ENCODE data around the gene OCLN.
A peak's percentile ranks its signal among the peaks of the same experiment; 100 is the strongest.
"Not testable (repeated sequence)": the region's sequence is repeated elsewhere in the genome, so short reads cannot be mapped to it uniquely, and the experiment has no call there.

Gene OCLN

DNA sequence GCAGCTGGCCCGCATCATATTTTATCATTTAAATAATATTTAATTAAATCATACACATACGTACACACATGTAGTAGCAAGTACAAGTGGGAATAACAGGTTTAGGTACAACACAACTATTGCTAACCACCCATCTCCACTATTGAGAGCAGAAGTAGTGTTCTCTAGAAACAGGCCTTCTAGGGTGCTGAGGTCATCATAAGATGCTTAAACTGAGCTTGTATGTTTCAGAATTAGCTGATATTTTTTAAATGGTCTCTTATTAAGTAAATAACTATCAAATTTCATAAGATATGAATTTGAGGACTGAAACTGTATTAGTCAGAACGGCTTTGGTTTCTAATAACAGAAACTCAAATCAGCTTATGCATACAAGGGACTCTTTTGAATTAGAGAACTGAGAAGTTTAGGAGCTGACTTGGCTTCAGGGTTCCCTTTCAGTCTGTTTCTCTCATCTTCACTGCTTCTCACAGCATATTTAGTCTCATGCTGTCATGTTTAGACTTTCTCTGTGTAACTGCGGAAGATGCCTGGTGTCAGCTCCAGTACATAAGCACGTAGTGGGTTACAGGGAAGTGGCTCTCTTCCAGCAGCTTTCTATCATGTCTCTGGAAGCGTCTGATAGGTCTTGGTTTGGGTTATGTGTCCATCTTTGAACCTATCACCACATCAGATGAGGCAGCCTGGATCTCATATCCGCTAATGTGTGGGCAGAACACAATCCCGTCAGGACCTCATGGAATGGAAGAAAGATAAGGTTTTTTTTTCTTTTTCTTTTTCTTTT lies 25.0 kb upstream of the OCLN start:
- Histone ChIP-seq H3K9me3 (ENCODE audit: insufficient read depth, low read depth, low read length) (no peaks in the 10 kb centered on the region), H3K36me3 (ENCODE audit: insufficient read depth, low read length) (no peaks in the 10 kb centered on the region), H3K27ac (ENCODE audit: low read depth, low read length) (no peak overlapping the region), H3K4me1 (ENCODE audit: insufficient read depth, low read length) (no peaks in the 10 kb centered on the region), H3K9ac (ENCODE audit: low read depth, low read length) (no peak overlapping the region), H3K27me3 (ENCODE audit: insufficient read depth, low read length) (no peaks in the 10 kb centered on the region), H3K4me3 (ENCODE audit: low read length) (no peak overlapping the region)
- WGBS, result 93% methylated on average over 3 of the region's 8 CpGs

DNA sequence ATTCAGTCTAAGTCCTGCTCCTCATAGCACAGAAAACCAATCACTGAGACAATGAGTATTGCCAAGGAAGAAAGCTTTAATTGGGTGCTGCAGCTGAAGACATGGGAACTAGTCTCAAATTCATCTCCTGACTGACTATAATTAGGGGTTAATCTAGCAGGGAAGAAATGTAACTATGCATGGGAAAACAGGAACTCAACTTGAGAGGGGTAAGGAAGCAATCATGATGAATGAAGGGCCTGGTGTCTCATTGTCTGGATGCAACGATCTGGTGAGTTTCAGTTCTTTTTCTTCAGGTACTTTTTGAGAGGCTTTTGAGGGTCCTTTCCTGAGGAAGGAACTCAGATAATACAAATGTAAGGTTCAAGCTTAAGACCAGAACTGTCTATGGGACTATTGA lies 24.0 kb upstream of the OCLN start:
- H3K27me3 ChIP-seq (ENCODE audit: insufficient read depth, low read length), result no peaks in the 10 kb centered on the region
- no peak overlapping the region for H3K9ac ChIP-seq (ENCODE audit: low read depth, low read length)
- no peaks in the 10 kb centered on the region for H3K4me1 ChIP-seq (ENCODE audit: insufficient read depth, low read length)
- no peak overlapping the region for H3K4me3 ChIP-seq (ENCODE audit: low read length)
- no peaks in the 10 kb centered on the region for H3K9me3 ChIP-seq (ENCODE audit: insufficient read depth, low read depth, low read length)
- no peak overlapping the region for H3K27ac ChIP-seq (ENCODE audit: low read depth, low read length)
- 95% methylated on average over 1 of the region's 1 CpG for WGBS
- no peaks in the 10 kb centered on the region for H3K36me3 ChIP-seq (ENCODE audit: insufficient read depth, low read length)

DNA sequence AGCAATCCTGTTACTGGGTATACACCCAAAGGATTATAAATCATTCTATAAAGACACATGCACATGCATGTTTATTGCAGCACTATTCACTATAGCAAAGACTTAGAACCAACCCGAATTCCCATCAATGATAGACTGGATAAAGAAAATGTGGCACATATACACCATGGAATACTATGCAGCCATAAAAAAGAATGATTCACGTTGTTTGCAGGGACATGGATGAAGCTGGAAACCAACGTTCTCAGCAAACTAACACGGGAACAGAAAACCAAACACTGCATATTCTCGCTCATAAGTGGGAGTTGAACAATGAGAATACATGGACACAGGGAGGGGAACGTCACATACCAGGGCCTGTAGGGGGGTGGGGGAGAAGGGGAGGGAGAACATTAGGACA lies 21.1 kb upstream of the OCLN start:
- not testable (repeated sequence) for H3K27ac ChIP-seq (ENCODE audit: low read depth, low read length); H3K4me1 ChIP-seq (ENCODE audit: insufficient read depth, low read length); H3K4me3 ChIP-seq (ENCODE audit: low read length); H3K9ac ChIP-seq (ENCODE audit: low read depth, low read length); H3K9me3 ChIP-seq (ENCODE audit: insufficient read depth, low read depth, low read length); H3K36me3 ChIP-seq (ENCODE audit: insufficient read depth, low read length); H3K27me3 ChIP-seq (ENCODE audit: insufficient read depth, low read length)
- 95% methylated on average over 6 of the region's 6 CpGs for WGBS

DNA sequence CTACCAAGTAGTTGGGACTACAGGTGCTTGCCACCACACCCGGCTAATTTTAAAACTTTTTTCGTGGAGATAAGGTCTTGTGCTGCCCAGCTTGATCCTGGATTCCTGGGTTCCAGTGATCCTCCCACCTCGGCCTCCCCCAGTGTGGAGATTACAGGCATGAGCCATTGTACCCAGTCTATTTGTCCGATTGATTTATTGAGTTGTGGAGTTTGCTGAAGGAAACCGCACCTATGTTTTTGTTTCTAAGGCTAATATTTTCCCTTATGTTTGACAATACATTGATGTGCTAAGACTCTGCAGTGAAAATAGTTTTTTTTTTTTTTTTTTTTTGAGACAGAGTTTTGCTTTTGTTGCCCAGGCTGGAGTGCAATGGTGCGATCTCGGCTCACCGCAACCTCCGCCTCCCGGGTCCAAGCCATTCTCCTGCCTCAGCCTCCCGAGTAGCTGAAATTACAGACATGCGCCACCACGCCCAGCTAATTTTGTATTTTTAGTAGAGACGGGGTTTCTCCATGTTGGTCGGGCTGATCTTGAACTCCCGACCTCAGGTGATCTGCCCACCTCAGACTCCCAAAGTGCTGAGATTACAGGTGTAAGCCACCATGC lies 20.0 kb upstream of the OCLN start:
- H3K9ac ChIP-seq (ENCODE audit: low read depth, low read length); H3K9me3 ChIP-seq (ENCODE audit: insufficient read depth, low read depth, low read length); H3K4me3 ChIP-seq (ENCODE audit: low read length); H3K27me3 ChIP-seq (ENCODE audit: insufficient read depth, low read length); H3K4me1 ChIP-seq (ENCODE audit: insufficient read depth, low read length); H3K36me3 ChIP-seq (ENCODE audit: insufficient read depth, low read length); H3K27ac ChIP-seq (ENCODE audit: low read depth, low read length): not testable (repeated sequence)
- 95% methylated on average over 16 of the region's 16 CpGs for WGBS

DNA sequence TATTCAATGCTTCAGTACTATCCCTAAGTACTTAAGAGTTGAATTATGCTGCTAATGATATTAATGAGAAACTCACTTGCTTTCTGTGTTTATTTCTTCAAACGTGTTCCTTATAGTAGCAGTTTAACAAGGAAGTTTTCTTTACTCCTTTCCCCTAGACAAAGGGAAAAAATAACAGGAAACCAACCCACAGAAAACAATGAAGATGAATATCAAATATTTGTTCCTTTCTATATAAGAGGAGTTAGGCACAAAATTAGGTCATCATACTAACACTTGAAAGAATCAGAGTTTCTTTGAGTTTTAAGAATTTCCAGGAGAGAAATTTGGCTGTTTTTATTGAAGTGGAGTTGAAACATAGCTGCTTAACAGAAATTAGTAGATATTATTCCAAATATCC lies 15.4 kb upstream of the OCLN start:
- Histone ChIP-seq H3K36me3 (ENCODE audit: insufficient read depth, low read length) (no peaks in the 10 kb centered on the region), H3K27me3 (ENCODE audit: insufficient read depth, low read length) (no peaks in the 10 kb centered on the region), H3K4me1 (ENCODE audit: insufficient read depth, low read length) (no peaks in the 10 kb centered on the region), H3K4me3 (ENCODE audit: low read length) (no peak overlapping the region), H3K27ac (ENCODE audit: low read depth, low read length) (no peak overlapping the region), H3K9me3 (ENCODE audit: insufficient read depth, low read depth, low read length) (no peaks in the 10 kb centered on the region), H3K9ac (ENCODE audit: low read depth, low read length) (no peak overlapping the region)
- WGBS, result no CpG with 5 or more reads among the region's 1 CpG

DNA sequence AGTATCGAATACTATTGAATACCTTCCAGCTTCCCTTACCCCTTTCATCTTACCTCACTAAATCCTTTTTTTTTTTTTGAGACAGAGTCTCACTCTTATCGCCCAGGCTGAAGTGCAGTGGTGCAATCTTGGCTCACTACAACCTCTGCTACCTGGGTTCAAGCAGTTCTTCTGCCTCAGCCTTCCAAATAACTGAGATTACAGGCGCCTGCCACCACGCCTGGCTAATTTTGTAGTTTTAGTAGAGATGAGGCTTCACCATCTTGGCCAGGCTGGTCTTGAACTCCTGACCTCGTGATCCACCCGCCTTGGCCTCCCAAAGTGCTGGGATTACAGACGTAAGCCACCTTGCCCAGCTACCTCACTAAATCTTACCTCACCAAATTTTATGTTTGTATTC lies 14.3 kb upstream of the OCLN start:
- not testable (repeated sequence) for H3K27me3 ChIP-seq (ENCODE audit: insufficient read depth, low read length); H3K4me3 ChIP-seq (ENCODE audit: low read length); H3K9ac ChIP-seq (ENCODE audit: low read depth, low read length); H3K27ac ChIP-seq (ENCODE audit: low read depth, low read length); H3K9me3 ChIP-seq (ENCODE audit: insufficient read depth, low read depth, low read length); H3K4me1 ChIP-seq (ENCODE audit: insufficient read depth, low read length); H3K36me3 ChIP-seq (ENCODE audit: insufficient read depth, low read length)
- 94% methylated on average over 7 of the region's 7 CpGs for WGBS

DNA sequence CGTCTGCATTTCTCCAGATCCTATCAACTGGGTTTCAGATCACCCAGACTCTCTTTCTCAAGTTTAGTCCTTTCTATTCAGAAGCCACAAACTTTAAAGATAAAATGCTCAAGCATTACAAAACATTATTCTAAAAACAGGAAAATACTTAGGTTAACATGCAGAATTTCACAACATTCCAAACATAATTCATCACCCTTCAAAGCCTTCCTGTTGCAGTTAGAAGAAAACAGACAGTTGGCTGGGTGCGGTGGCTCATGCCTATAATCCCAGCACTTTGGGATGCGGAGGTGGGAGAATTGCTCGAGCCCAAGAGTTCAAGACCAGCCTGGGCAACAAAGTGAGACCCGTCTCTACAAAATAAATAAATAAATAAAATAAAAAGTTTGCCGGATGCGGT lies 7.7 kb upstream of the OCLN start:
- Histone ChIP-seq H3K36me3 (ENCODE audit: insufficient read depth, low read length) (no peaks in the 10 kb centered on the region), H3K4me1 (ENCODE audit: insufficient read depth, low read length) (peaks cover 5% of the 10 kb centered on the region; the same call in 1 of the 2 replicates), H3K9ac (ENCODE audit: low read depth, low read length) (no peak overlapping the region), H3K4me3 (ENCODE audit: low read length) (no peak overlapping the region), H3K27me3 (ENCODE audit: insufficient read depth, low read length) (no peaks in the 10 kb centered on the region), H3K27ac (ENCODE audit: low read depth, low read length) (no peak overlapping the region), H3K9me3 (ENCODE audit: insufficient read depth, low read depth, low read length) (no peaks in the 10 kb centered on the region)
- 92% methylated on average over 5 of the region's 7 CpGs for WGBS

DNA sequence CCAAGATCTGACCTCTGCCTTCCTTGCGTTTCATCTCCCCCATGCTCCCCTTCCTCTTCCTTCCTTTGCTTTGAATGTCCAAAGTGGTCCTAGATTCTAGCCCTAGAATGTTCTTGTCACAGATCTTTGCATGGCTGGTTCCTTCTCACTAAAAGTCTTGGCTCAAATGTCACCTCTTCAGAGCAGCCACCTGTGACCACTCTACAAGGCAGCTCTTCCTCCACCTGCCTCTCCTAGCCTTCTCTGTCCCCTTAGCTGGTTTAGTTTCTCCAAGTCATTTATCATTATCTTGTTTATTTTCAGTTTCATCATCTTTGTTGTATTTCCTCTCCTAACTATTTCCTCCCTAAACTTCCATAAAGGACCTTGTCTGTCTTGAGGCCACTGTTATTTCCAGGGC lies 7.1 kb upstream of the OCLN start:
- Histone ChIP-seq H3K4me1 (ENCODE audit: insufficient read depth, low read length) (peaks cover 5% of the 10 kb centered on the region; the same call in 1 of the 2 replicates), H3K27ac (ENCODE audit: low read depth, low read length) (no peak overlapping the region), H3K27me3 (ENCODE audit: insufficient read depth, low read length) (no peaks in the 10 kb centered on the region), H3K36me3 (ENCODE audit: insufficient read depth, low read length) (no peaks in the 10 kb centered on the region), H3K9ac (ENCODE audit: low read depth, low read length) (no peak overlapping the region), H3K4me3 (ENCODE audit: low read length) (no peak overlapping the region), H3K9me3 (ENCODE audit: insufficient read depth, low read depth, low read length) (no peaks in the 10 kb centered on the region)
- 93% methylated on average over 1 of the region's 1 CpG for WGBS

DNA sequence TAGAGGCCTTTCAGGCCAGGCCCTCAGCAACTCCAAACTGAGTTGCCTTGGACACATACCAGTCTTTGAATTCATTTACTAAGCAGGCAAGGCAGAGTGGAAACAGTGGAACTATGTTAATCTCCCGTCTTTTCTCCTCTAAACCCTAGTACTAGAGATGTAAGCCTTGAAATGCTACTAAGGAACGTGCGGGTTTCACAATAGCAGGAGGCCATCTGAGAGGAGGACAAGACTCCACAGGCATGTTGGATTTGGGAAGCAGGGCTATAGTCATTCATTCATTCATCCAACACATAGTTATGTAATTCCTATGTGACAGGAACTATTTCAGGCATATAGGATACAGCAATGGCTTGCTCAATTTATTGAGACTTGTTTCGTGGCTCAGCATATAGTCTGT lies 3.3 kb upstream of the OCLN start:
- H3K9ac ChIP-seq (ENCODE audit: low read depth, low read length), result no peak overlapping the region
- WGBS, result 86% methylated on average over 4 of the region's 4 CpGs
- H3K36me3 ChIP-seq (ENCODE audit: insufficient read depth, low read length), result no peaks in the 10 kb centered on the region
- no peak overlapping the region for H3K4me3 ChIP-seq (ENCODE audit: low read length)
- H3K9me3 ChIP-seq (ENCODE audit: insufficient read depth, low read depth, low read length), result no peaks in the 10 kb centered on the region
- peaks cover 19% of the 10 kb centered on the region; the same call in 1 of the 2 replicates for H3K27me3 ChIP-seq (ENCODE audit: insufficient read depth, low read length)
- no peak overlapping the region for H3K27ac ChIP-seq (ENCODE audit: low read depth, low read length)
- H3K4me1 ChIP-seq (ENCODE audit: insufficient read depth, low read length), result peaks cover 5% of the 10 kb centered on the region; the same call in 1 of the 2 replicates

DNA sequence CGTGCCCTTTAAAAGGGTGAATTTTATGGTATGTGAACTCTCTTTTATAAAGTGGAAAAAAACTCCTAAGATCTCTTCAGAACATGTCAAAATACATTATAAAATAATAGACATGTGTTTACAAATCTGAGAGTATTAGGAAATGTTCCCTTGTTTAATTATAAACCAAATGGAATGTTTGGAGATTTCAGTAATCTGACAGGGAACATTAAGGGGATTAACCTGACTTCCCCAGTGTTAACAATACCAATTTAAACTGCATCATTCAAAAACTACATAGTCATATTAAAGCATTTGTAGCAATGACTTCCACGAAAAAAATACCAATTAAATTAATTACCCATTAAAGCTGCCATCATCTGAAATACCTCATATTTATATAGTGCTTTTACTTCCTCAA lies 1.6 kb upstream of the OCLN start:
- peaks cover 21% of the 10 kb centered on the region for H3K4me1 ChIP-seq (ENCODE audit: insufficient read depth, low read length)
- no peak overlapping the region for H3K4me3 ChIP-seq (ENCODE audit: low read length)
- no peaks in the 10 kb centered on the region for H3K36me3 ChIP-seq (ENCODE audit: insufficient read depth, low read length)
- no peaks in the 10 kb centered on the region for H3K9me3 ChIP-seq (ENCODE audit: insufficient read depth, low read depth, low read length)
- 86% methylated on average over 2 of the region's 2 CpGs for WGBS
- no peak overlapping the region for H3K27ac ChIP-seq (ENCODE audit: low read depth, low read length)
- H3K27me3 ChIP-seq (ENCODE audit: insufficient read depth, low read length), result peaks cover 19% of the 10 kb centered on the region; the same call in 1 of the 2 replicates
- H3K9ac ChIP-seq (ENCODE audit: low read depth, low read length), result no peak overlapping the region

DNA sequence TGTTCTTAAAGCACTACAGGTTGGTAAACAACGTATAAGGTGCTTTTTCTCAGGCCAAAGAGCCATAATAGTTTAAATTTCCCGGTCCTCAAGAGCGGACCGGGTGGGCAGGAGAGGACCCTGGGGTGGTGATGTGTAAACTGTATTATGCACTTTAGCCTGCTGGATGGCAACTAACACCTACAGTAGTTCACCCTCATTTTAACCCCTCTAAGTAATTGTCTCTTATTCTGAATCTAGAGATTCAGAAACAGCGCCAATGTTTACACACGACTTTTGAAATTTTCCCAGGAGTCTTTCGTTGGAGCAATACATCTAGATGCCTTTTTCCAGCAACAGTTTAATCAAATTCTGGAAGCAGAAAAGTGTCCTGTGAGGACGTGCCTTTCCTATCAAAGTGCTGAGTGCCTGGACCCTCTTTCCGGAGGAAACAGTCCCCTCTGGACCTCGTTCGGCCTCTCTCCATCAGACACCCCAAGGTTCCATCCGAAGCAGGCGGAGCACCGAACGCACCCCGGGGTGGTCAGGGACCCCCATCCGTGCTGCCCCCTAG lies 676 bp upstream of the OCLN start:
- 10% methylated on average over 17 of the region's 17 CpGs for WGBS
- Histone ChIP-seq H3K4me3 (ENCODE audit: low read length) (peak overlapping the region; percentile 97), H3K9ac (ENCODE audit: low read depth, low read length) (peak overlapping the region; percentile 90), H3K36me3 (ENCODE audit: insufficient read depth, low read length) (no peaks in the 10 kb centered on the region), H3K9me3 (ENCODE audit: insufficient read depth, low read depth, low read length) (no peaks in the 10 kb centered on the region), H3K4me1 (ENCODE audit: insufficient read depth, low read length) (peaks cover 26% of the 10 kb centered on the region), H3K27ac (ENCODE audit: low read depth, low read length) (peak overlapping the region; percentile 84; the same call in 1 of the 2 replicates), H3K27me3 (ENCODE audit: insufficient read depth, low read length) (peaks cover 19% of the 10 kb centered on the region; the same call in 1 of the 2 replicates)

Data from HUES64 (cell line).